Adrenal gland (tissue), 12 donors: ENCODE measurements around the gene IFRD2. TPM values are rescaled to one million over a fixed set of nuclear protein-coding genes. Genes with fewer than 3 reads are reported as not detected.

ENCODE experiments used
- DNase-seq, 7 donors: peaks; one replicate each; pipeline ENCODE4 v3.0.0-alpha.2; 2019 to 2020
- H3K27ac ChIP-seq, 5 donors: fragments of 200-600 bp; sonication (generic) in 4 of 5; 1 replicate in 3 of 5; 2 replicates in 2 of 5; pipeline versions ENCODE4 v1.5.1 to v1.8.0; 2016 to 2020; ENCODE audit warnings: mild to moderate bottlenecking in 1 of 5
- H3K27me3 ChIP-seq: fragments of 200-600 bp; 2 replicates; pipeline ENCODE4 v1.8.0; 2021
- H3K36me3 ChIP-seq, 2 donors: fragments of 200-600 bp; replicated peaks in 1 of 2; 1 replicate in 1 of 2; 2 replicates in 1 of 2; pipeline versions ENCODE4 v1.5.1 to v1.8.0; 2018 to 2022
- H3K4me1 ChIP-seq, 2 donors: fragments of 200-600 bp; replicated peaks in 1 of 2; 1 replicate in 1 of 2; 2 replicates in 1 of 2; pipeline versions ENCODE4 v1.5.1 to v1.8.0; 2018 to 2021
- H3K4me3 ChIP-seq, 4 donors: fragments of 200-600 bp; sonication (generic) in 3 of 4; one replicate each; pipeline ENCODE4 v1.5.1; 2016 to 2018
- H3K9me3 ChIP-seq, 3 donors: fragments of 200-600 bp; sonication (generic) in 1 of 3; replicated peaks in 1 of 3; 1 replicate in 2 of 3; 2 replicates in 1 of 3; pipeline versions ENCODE4 v1.5.1 to v1.8.0; 2016 to 2021
- CTCF ChIP-seq, 6 experiments: fragments of 450-650 bp in 4 of 6; fragments of 200-600 bp in 2 of 6; sonication (generic) in 1 of 6; IDR thresholded peaks; 1 replicate in 5 of 6; 2 replicates in 1 of 6; pipeline versions ENCODE4 v1.5.1 to v1.8.0; 2016 to 2021; ENCODE audit warnings: antibody characterized with exemption in 6 of 6, mild to moderate bottlenecking in 2 of 6, moderate library complexity in 1 of 6
- POLR2A ChIP-seq, 2 donors: fragments of 450-650 bp; IDR thresholded peaks; one replicate each; pipeline ENCODE4 v1.6.1; 2017; ENCODE audit warnings: antibody characterized with exemption in 2 of 2, mild to moderate bottlenecking in 2 of 2, moderate library complexity in 1 of 2
- WGBS, 4 donors: extraction: QIAGEN DNeasy Blood & Tissue Kit in 2 of 4; methylation state at CpG; one replicate each; pipeline versions ENCODE4 v1.1.5 to v1.1.7; 2013 to 2017; 5-methylcytosine and 5-hydroxymethylcytosine counted together
- intact Hi-C, 2 donors: fragments of 100-400 bp; cut with DNase I; formaldehyde crosslinking; loops; one replicate each; pipeline versions ENCODE4 v1.14.1 to v1.15.0; 2022 to 2023
- polyA plus RNA-seq, 3 donors: library from polyadenylated mRNA; stranded (reverse); fragments of 200-250 nt in 2 of 3; fragments of 350-450 nt in 1 of 3; fragmentation: Illumina TruSeq in 1 of 3; extraction: RNeasy Lipid Tissue Mini Kit (QIAGEN cat#74804) in 1 of 3; gene quantifications; one replicate each; pipeline ENCODE4 v1.2.3, GENCODE V29; 2013 to 2014
- total RNA-seq, 9 donors: library from RNA; depleted of rRNA in 4 of 9; stranded (reverse); fragments of >200 nt in 4 of 9; fragments of 120-200 nt in 1 of 9; fragmentation: NEBNext Ultra II Directional in 1 of 9; extraction: Animal tissue kit (Norgen Biotek cat#: 25700) in 1 of 9; gene quantifications; one replicate each; pipeline versions ENCODE4 v1.1.0 to v1.2.4, GENCODE V29; 2013 to 2023
- donor health status: healthy with polysubstance abuse.
- donor health status: Bipolar disorder and iron deficiency.
- donor health status: DM: yes; HTN: yes; CAD: no.
- donor health status: DM: no; HTN: no; CAD: no.
- donor health status: DM: no; HTN: no; CAD: no.
- donor health status: DM: yes; HTN: yes; CAD: no.

IFRD2 gene
- total and polyA plus RNA-seq, 12 donors: 31.6 to 182 (median 56.8) TPM

- Histone ChIP-seq H3K4me1 (peaks cover 5 to 18% of the 10 kb centered on the region in 2 donors), H3K9me3 (no peaks in the 10 kb centered on the region), H3K27me3 (peaks cover 4% of the 10 kb centered on the region), H3K27ac (no peak overlapping the region), H3K36me3 (peaks cover 0 to 33% of the 10 kb centered on the region in 2 donors), H3K4me3 (no peak overlapping the region)
- DNase-seq: no peak
- 81 to 87% (median 85%) methylated on average over 3 to 4 of the region's 4 CpGs for WGBS, 4 donors
- TF ChIP-seq POLR2A (IDR thresholded peaks at IDR 0.05): no peak
- no peak for TF ChIP-seq CTCF (IDR thresholded peaks at IDR 0.05)
- intact Hi-C loops: loop anchor here in 1 of 2 donors (5.0 to 10.0 kb wide), 2 partner anchors 86 to 154 kb away; partner anchors contain the start of gene GNAT1
These were observed 13.9 kb downstream of the IFRD2 start for GRCh38 chr3:50278123-50278879.

GRCh38 chr3:50276762-50277101 is 15.5 kb downstream of the IFRD2 start:
- intact Hi-C loops: loop anchor here in 1 of 2 donors (5.0 to 10.0 kb wide), 2 partner anchors 84 to 152 kb away; partner anchors contain the start of gene GNAT1
- TF ChIP-seq CTCF (IDR thresholded peaks at IDR 0.05) (no peak), POLR2A (IDR thresholded peaks at IDR 0.05) (no peak)
- Histone ChIP-seq H3K36me3 (peaks cover 0 to 33% of the 10 kb centered on the region in 2 donors), H3K4me1 (peaks cover 10 to 33% of the 10 kb centered on the region in 2 donors), H3K4me3 (no peak overlapping the region), H3K9me3 (no peaks in the 10 kb centered on the region), H3K27me3 (peaks cover 4% of the 10 kb centered on the region), H3K27ac (no peak overlapping the region)
- 85 to 90% (median 86%) methylated on average over 14 to 17 of the region's 17 CpGs for WGBS, 4 donors
- peak in 1 of 7 donors; percentile 12 for DNase-seq

- H3K4me3 ChIP-seq: no peak overlapping the region
- TF ChIP-seq CTCF (IDR thresholded peaks at IDR 0.05) (no peak), POLR2A (IDR thresholded peaks at IDR 0.05) (no peak)
- H3K36me3 ChIP-seq: peaks cover 0 to 33% of the 10 kb centered on the region in 2 donors
- peak in 1 of 7 donors; percentile 21 for DNase-seq
- H3K9me3 ChIP-seq: no peaks in the 10 kb centered on the region
- H3K27me3 ChIP-seq: peaks cover 4% of the 10 kb centered on the region
- no peak overlapping the region for H3K27ac ChIP-seq
- intact Hi-C loops: loop anchor here in 1 of 2 donors (5.0 to 10.0 kb wide), 2 partner anchors 84 to 151 kb away; partner anchors contain the start of gene GNAT1
- peaks cover 16 to 38% of the 10 kb centered on the region in 2 donors for H3K4me1 ChIP-seq
- 50 to 56% (median 53%) methylated on average over 24 to 79 of the region's 79 CpGs for WGBS, 4 donors
These were observed 16.1 kb downstream of the IFRD2 start for GRCh38 chr3:50275996-50276761.
